ENCODE data around the gene ABCA3. TPM values are rescaled to one million over a fixed set of nuclear protein-coding genes. Genes with fewer than 3 reads are reported as not detected.

Gene ABCA3
- total RNA-seq, 4 donors from 2014 or later: 14.9 to 22.2 (median 15.8) TPM

DNA sequence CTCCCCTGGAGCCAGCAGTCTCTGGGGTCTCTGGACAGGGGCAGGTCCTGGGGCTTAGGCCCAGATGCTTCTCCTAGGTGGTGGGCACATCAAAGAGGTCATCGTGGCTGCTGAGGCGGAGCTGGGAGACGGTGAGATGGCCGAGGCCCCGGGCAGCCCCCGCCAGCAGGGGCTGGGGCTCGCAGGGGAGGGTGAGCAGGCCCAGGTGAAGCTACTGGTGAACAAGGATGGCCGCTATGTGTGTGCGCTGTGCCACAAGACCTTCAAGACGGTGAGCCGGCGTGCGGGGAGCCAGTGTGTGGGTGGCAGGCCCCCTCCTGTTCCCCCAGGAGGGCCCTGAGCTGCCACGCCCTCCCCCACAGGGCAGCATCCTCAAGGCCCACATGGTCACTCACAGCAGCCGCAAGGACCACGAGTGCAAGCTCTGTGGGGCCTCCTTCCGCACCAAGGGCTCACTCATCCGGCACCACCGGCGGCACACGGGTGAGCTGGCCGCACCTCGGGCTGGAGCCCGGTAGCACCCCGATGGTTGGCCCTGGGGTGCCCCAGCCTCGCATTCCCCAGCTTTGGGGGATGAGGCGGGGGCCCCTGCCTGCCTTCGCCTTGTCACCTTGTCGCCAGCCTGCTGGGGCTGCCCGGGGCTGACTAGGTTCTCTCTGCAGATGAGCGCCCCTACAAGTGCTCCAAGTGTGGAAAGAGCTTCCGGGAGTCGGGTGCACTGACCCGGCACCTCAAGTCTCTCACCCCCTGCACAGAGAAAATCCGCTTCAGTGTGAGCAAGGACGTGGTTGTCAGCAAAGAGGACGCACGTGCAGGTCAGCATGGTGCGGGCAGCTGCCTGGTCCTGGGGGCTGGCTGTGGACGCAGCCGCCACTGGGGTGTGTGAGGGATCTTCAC, 108.2 kb downstream of the ABCA3 start:
- DNase-seq (ENCODE audit: low spot score in 2 of 2): no peak
- no peak overlapping the region for H3K27ac ChIP-seq
- H3K4me1 ChIP-seq: peaks cover 0 to 24% (median 15%) of the 10 kb centered on the region in 4 donors
- peaks cover 0 to 15% of the 10 kb centered on the region in 2 donors for H3K27me3 ChIP-seq
- H3K9me3 ChIP-seq: no peaks in the 10 kb centered on the region
- WGBS, 2 donors: 82 to 86% methylated on average over 15 to 26 of the region's 41 CpGs
- no peak overlapping the region for H3K4me3 ChIP-seq
- H3K36me3 ChIP-seq: peaks cover 6 to 85% (median 37%) of the 10 kb centered on the region in 3 donors
- TF ChIP-seq POLR2A (IDR thresholded peaks at IDR 0.05) (no peak), EP300 (IDR thresholded peaks at IDR 0.05) (no peak)

DNA sequence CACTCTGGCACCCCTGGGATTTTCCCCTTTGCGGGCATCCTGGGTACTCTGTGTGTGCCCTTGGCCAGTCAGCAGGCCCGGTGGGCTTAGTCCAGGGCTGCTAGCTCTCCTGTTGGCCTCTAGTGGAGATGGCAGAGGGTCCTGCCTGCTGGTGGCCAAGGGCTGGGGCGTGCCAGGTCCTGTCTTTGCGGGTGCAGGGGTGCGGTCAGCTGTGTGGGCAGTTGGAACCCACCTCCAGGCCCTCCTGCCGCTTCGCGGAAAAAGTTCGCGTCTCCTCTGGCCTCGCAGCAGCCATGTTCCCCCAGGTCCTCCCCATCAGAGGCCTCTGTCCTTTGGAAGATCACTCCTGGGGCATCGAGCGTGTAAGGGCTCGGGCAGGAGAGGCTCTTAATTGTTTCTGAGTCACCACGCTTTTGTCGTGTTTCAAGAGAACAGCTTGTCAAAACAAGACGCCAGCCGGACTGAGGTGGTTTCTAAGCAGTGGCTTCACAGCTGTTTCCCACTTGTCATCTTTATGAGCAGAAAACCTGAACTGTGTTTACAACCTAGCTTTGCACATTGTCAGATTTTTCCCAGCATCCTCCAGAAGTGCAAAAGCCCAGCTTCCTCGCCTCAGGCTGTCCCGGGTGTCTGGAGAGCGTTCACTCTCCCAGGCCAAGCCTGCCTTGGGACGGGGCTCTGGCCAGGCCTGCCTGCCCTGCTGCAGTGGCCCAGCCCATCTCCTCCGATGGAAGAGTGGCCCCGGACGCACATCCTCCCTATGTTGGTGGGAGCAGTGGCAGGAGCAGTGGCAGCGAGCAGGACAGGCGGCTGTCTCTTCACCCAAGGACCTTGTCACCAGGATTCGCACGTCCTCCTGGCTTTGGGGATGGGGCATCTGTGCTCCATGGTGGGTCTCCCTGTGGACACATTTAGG, 109.3 kb downstream of the ABCA3 start:
- H3K27me3 ChIP-seq: peaks cover 0 to 4% of the 10 kb centered on the region in 2 donors
- H3K4me3 ChIP-seq: no peak overlapping the region
- WGBS, 2 donors: 84 to 88% methylated on average over 26 to 27 of the region's 29 CpGs
- peaks cover 6 to 94% (median 37%) of the 10 kb centered on the region in 3 donors for H3K36me3 ChIP-seq
- H3K4me1 ChIP-seq: peaks cover 0 to 18% (median 5%) of the 10 kb centered on the region in 4 donors
- no peak overlapping the region for H3K27ac ChIP-seq
- TF ChIP-seq POLR2A (IDR thresholded peaks at IDR 0.05): no peak
- DNase-seq (ENCODE audit: low spot score in 2 of 2): no peak
- no peaks in the 10 kb centered on the region for H3K9me3 ChIP-seq

DNA sequence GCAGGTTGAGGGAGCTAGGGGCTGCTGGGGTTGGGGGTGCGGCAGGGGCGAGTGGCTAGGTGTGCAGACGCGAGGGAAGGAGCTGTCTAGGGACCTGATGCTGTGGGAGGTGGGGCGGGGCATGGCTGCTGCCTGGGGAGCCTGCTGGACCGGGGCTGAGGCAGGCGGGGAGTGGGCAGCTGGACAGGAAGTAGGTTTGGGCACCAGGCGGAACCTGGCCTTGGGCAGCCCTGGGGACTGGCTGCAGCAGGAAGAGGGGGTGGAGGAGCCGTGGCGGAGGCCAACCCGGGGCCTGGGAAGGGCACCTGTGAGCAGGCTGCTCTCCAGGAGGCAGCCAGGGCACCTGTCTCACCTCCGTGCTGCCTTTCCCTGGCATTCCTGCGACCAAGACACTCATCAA, 110.2 kb downstream of the ABCA3 start:
- H3K4me3 ChIP-seq: no peak overlapping the region
- no peak overlapping the region for H3K27ac ChIP-seq
- WGBS, 2 donors: 83 to 87% methylated on average over 12 to 13 of the region's 13 CpGs
- DNase-seq (ENCODE audit: low spot score in 2 of 2): no peak
- TF ChIP-seq POLR2A (IDR thresholded peaks at IDR 0.05) (no peak), EP300 (IDR thresholded peaks at IDR 0.05) (no peak)
- H3K4me1 ChIP-seq: peaks cover 0 to 16% (median 0%) of the 10 kb centered on the region in 4 donors
- H3K36me3 ChIP-seq: peaks cover 6 to 89% (median 37%) of the 10 kb centered on the region in 3 donors
- H3K9me3 ChIP-seq: no peaks in the 10 kb centered on the region
- no peaks in the 10 kb centered on the region for H3K27me3 ChIP-seq

DNA sequence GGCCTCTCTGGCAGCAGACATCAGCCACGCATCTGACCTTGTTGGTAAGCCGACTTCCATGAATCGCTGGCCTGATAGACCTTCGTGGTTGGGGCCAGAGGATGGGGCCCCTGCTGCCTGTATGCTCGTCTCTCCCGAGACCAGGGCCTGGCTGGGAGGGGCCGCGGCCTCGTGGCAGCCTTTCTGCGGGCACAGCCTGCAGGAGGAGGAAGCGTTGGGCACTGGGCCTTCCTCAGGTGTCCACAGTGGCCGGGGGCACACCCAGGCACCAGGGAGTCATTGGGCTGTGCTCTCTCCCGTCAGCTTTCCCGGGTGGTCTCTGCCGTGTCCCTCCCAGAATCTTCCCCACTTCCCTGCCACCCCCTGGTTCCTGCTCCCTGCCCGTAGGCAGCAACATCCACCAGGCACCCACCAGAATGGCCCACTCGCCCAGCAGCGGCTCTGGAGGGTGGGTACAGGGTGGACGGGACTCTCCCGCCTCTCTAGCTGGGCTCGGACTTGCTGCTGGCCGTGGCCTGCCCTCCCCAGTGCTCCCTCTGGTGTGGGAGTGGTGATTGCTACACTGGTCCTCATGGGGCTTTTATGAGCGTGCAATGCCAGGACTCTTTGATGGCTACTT, 110.8 kb downstream of the ABCA3 start:
- H3K4me3 ChIP-seq: no peak overlapping the region
- no peaks in the 10 kb centered on the region for H3K9me3 ChIP-seq
- H3K36me3 ChIP-seq: peaks cover 6 to 83% (median 35%) of the 10 kb centered on the region in 3 donors
- 85 to 86% methylated on average over 21 of the region's 23 CpGs for WGBS, 2 donors
- TF ChIP-seq POLR2A (IDR thresholded peaks at IDR 0.05) (no peak), EP300 (IDR thresholded peaks at IDR 0.05) (no peak)
- TF ChIP-seq, protein P1, sequence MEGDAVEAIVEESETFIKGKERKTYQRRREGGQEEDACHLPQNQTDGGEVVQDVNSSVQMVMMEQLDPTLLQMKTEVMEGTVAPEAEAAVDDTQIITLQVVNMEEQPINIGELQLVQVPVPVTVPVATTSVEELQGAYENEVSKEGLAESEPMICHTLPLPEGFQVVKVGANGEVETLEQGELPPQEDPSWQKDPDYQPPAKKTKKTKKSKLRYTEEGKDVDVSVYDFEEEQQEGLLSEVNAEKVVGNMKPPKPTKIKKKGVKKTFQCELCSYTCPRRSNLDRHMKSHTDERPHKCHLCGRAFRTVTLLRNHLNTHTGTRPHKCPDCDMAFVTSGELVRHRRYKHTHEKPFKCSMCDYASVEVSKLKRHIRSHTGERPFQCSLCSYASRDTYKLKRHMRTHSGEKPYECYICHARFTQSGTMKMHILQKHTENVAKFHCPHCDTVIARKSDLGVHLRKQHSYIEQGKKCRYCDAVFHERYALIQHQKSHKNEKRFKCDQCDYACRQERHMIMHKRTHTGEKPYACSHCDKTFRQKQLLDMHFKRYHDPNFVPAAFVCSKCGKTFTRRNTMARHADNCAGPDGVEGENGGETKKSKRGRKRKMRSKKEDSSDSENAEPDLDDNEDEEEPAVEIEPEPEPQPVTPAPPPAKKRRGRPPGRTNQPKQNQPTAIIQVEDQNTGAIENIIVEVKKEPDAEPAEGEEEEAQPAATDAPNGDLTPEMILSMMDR (IDR thresholded peaks at IDR 0.05): no peak
- no peak overlapping the region for H3K27ac ChIP-seq
- no peak for DNase-seq (ENCODE audit: low spot score in 2 of 2)
- H3K4me1 ChIP-seq: peaks cover 0 to 22% (median 6%) of the 10 kb centered on the region in 4 donors
- H3K27me3 ChIP-seq: no peaks in the 10 kb centered on the region

DNA sequence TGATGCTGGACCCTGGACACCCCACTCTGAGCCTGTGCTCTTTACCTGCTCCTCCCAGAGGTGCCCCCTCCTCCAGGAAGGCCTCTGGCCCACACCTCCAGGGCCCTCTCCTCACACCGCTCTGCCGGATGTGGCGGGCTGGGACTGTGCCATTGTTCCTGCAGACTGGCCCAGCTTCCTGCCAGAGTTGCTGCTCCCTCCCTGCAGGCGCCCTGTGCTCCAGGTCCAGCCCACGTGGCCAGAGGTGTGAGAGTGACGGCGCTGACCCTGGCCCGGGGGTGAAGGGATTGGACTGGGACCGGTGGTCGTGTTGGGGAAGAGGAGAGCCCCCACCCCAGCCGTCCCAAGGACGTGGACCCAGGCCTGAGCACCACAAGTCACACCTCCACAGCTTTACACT, 111.4 kb downstream of the ABCA3 start:
- no peaks in the 10 kb centered on the region for H3K9me3 ChIP-seq
- no peaks in the 10 kb centered on the region for H3K27me3 ChIP-seq
- peaks cover 0 to 29% (median 11%) of the 10 kb centered on the region in 4 donors for H3K4me1 ChIP-seq
- no peak overlapping the region for H3K4me3 ChIP-seq
- peaks cover 6 to 76% (median 34%) of the 10 kb centered on the region in 3 donors for H3K36me3 ChIP-seq
- DNase-seq (ENCODE audit: low spot score in 2 of 2): no peak
- TF ChIP-seq POLR2A (IDR thresholded peaks at IDR 0.05) (no peak), EP300 (IDR thresholded peaks at IDR 0.05) (no peak)
- TF ChIP-seq, protein P1 (IDR thresholded peaks at IDR 0.05): no peak
- WGBS, 2 donors: 85 to 96% methylated on average over 11 to 12 of the region's 12 CpGs
- H3K27ac ChIP-seq: no peak overlapping the region

DNA sequence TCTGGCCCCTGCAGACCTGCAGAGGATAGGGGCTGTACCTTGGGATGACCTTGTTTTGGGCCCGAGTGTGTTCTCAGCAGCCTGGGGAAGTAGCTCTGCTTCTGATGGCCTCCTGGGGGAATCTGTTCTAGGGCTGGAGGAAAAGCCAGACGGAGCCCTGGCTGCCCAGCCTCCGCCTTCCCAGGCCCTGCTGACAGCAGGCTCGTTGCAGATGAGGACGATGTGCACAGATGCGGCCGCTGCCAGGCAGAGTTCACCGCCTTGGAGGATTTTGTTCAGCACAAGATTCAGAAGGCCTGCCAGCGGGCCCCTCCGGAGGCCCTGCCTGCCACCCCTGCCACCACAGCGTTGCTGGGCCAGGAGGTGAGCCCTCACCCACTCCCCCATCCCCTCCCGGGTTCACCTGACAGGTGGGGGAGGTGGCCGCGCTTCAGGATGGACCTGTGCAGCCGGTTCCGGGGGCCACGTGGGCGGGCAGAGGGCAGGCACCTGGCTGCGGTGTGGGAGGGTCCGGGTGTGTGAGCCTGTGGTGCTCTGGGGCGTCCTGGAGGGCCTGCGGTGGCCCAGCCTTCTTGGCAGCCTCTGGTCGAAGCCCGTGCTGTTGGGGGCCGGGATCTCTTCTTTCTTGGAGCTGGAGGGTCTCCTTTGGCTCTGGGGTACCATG, 112.2 kb downstream of the ABCA3 start:
- no peak overlapping the region for H3K27ac ChIP-seq
- no peak overlapping the region for H3K4me3 ChIP-seq
- DNase-seq (ENCODE audit: low spot score in 2 of 2): no peak
- 89 to 92% methylated on average over 8 to 23 of the region's 25 CpGs for WGBS, 2 donors
- TF ChIP-seq, protein P1 (IDR thresholded peaks at IDR 0.05): no peak
- no peak for TF ChIP-seq POLR2A (IDR thresholded peaks at IDR 0.05)
- TF ChIP-seq EP300 (IDR thresholded peaks at IDR 0.05): no peak
- no peaks in the 10 kb centered on the region for H3K27me3 ChIP-seq
- H3K4me1 ChIP-seq: peaks cover 0 to 30% (median 12%) of the 10 kb centered on the region in 4 donors
- peaks cover 6 to 68% (median 32%) of the 10 kb centered on the region in 3 donors for H3K36me3 ChIP-seq
- H3K9me3 ChIP-seq: no peaks in the 10 kb centered on the region

All from tibial nerve (tissue), 4 donors.